GM10847 (cell line): ENCODE measurements around the gene KCNK3.

Experiments used
- POLR2A ChIP-seq: IDR thresholded peaks from 2 replicates; pipeline ENCODE4 v1.6.1; 2011; ENCODE audit not compliant: insufficient read length; ENCODE audit errors: extremely low read depth

Gene KCNK3

GRCh38 chr2:26767129-26767528 lies 74.6 kb downstream of the KCNK3 start:
- no peak for TF ChIP-seq POLR2A

GRCh38 chr2:26767894-26768487 lies 75.5 kb downstream of the KCNK3 start:
- no peak for TF ChIP-seq POLR2A

- TF ChIP-seq POLR2A = no peak
Measured at GRCh38 chr2:26768759-26769088, 76.2 kb downstream of the KCNK3 start.

- TF ChIP-seq POLR2A = no peak
Measured at GRCh38 chr2:26769089-26769761, 76.7 kb downstream of the KCNK3 start.

- no peak for TF ChIP-seq POLR2A
Measured at GRCh38 chr2:26770986-26771586, 78.6 kb downstream of the KCNK3 start.

GRCh38 chr2:26772064-26773001 lies 79.8 kb downstream of the KCNK3 start:
- TF ChIP-seq POLR2A = no peak

- TF ChIP-seq POLR2A = no peak
Measured at GRCh38 chr2:26776195-26776800, 83.8 kb downstream of the KCNK3 start.

GRCh38 chr2:26778098-26778497 lies 85.6 kb downstream of the KCNK3 start:
- TF ChIP-seq POLR2A = no peak

GRCh38 chr2:26778507-26778906 lies 86.0 kb downstream of the KCNK3 start:
- TF ChIP-seq POLR2A = no peak

GRCh38 chr2:26780203-26780760 lies 87.8 kb downstream of the KCNK3 start:
- TF ChIP-seq POLR2A = no peak
